ENCODE results near the gene ACP1.

The ACP1 gene

GRCh38 chr2:259789-260331 lies 4.9 kb upstream of the ACP1 start:
- Histone ChIP-seq H3K27me3 (ENCODE audit: insufficient read depth, low read length) (no peaks in the 10 kb centered on the region), H3K9me3 (ENCODE audit: low read length) (peaks cover 7% of the 10 kb centered on the region; the same call in 1 of the 2 replicates), H3K9me2 (ENCODE audit: low read depth, low read length) (no peaks in the 10 kb centered on the region), H3K4me1 (ENCODE audit: insufficient read depth, low read length, severe bottlenecking) (peaks cover 24% of the 10 kb centered on the region), H4K20me1 (ENCODE audit: insufficient read depth, low read length) (no peaks in the 10 kb centered on the region), H3K4me3 (ENCODE audit: low read depth, low read length, poor library complexity, severe bottlenecking) (no peak overlapping the region), H3K4me2 (ENCODE audit: low read length) (no peak overlapping the region), H3K79me2 (ENCODE audit: insufficient read depth, low read length) (0 out of 2 replicates have a peak, but pooled peaks cover under 1% of the 10 kb centered on the region), H3K36me3 (ENCODE audit: insufficient read depth, low read length) (peaks cover 12% of the 10 kb centered on the region; the same call in 1 of the 2 replicates), H3F3A (ENCODE audit: insufficient read depth, low read length) (no peaks in the 10 kb centered on the region), H2AFZ (ENCODE audit: low read length) (no peak overlapping the region), H3K9ac (ENCODE audit: low read length) (no peak overlapping the region), H3K27ac (ENCODE audit: low read depth, low read length, poor library complexity, severe bottlenecking) (no peak overlapping the region)
- no peak for TF ChIP-seq EZH2 (IDR thresholded peaks at IDR 0.05; ENCODE audit: borderline replicate concordance, low read length)
- no peak for TF ChIP-seq CTCF (IDR thresholded peaks at IDR 0.05; ENCODE audit: low read length)

- no peak overlapping the region for H3K4me3 ChIP-seq (ENCODE audit: low read depth, low read length, poor library complexity, severe bottlenecking)
- peaks cover 7% of the 10 kb centered on the region; the same call in 1 of the 2 replicates for H3K9me3 ChIP-seq (ENCODE audit: low read length)
- no peak overlapping the region for H3K4me2 ChIP-seq (ENCODE audit: low read length)
- H3F3A ChIP-seq (ENCODE audit: insufficient read depth, low read length), result no peaks in the 10 kb centered on the region
- no peak overlapping the region for H3K27ac ChIP-seq (ENCODE audit: low read depth, low read length, poor library complexity, severe bottlenecking)
- H3K27me3 ChIP-seq (ENCODE audit: insufficient read depth, low read length), result no peaks in the 10 kb centered on the region
- peaks cover 28% of the 10 kb centered on the region for H3K4me1 ChIP-seq (ENCODE audit: insufficient read depth, low read length, severe bottlenecking)
- H4K20me1 ChIP-seq (ENCODE audit: insufficient read depth, low read length), result no peaks in the 10 kb centered on the region
- peaks cover 12% of the 10 kb centered on the region for H3K36me3 ChIP-seq (ENCODE audit: insufficient read depth, low read length)
- TF ChIP-seq CTCF (IDR thresholded peaks at IDR 0.05; ENCODE audit: low read length), result no peak
- no peak for TF ChIP-seq EZH2 (IDR thresholded peaks at IDR 0.05; ENCODE audit: borderline replicate concordance, low read length)
- H2AFZ ChIP-seq (ENCODE audit: low read length), result no peak overlapping the region
- no peak overlapping the region for H3K9ac ChIP-seq (ENCODE audit: low read length)
- no peaks in the 10 kb centered on the region for H3K9me2 ChIP-seq (ENCODE audit: low read depth, low read length)
- peaks cover 8% of the 10 kb centered on the region for H3K79me2 ChIP-seq (ENCODE audit: insufficient read depth, low read length)
Observed at GRCh38 chr2:260507-261161, 4.1 kb upstream of the ACP1 start.

GRCh38 chr2:262117-262516 lies 2.6 kb upstream of the ACP1 start:
- Histone ChIP-seq H3K4me3 (ENCODE audit: low read depth, low read length, poor library complexity, severe bottlenecking) (peak overlapping the region; percentile 99), H4K20me1 (ENCODE audit: insufficient read depth, low read length) (no peaks in the 10 kb centered on the region), H3F3A (ENCODE audit: insufficient read depth, low read length) (no peaks in the 10 kb centered on the region), H3K9me2 (ENCODE audit: low read depth, low read length) (no peaks in the 10 kb centered on the region), H3K79me2 (ENCODE audit: insufficient read depth, low read length) (peaks cover 23% of the 10 kb centered on the region), H3K27me3 (ENCODE audit: insufficient read depth, low read length) (no peaks in the 10 kb centered on the region), H3K4me2 (ENCODE audit: low read length) (peak overlapping the region; percentile 83), H3K9ac (ENCODE audit: low read length) (peak overlapping the region; percentile 4; the same call in 1 of the 2 replicates), H3K9me3 (ENCODE audit: low read length) (peaks cover 7% of the 10 kb centered on the region; the same call in 1 of the 2 replicates), H2AFZ (ENCODE audit: low read length) (no peak overlapping the region), H3K4me1 (ENCODE audit: insufficient read depth, low read length, severe bottlenecking) (peaks cover 42% of the 10 kb centered on the region), H3K36me3 (ENCODE audit: insufficient read depth, low read length) (peaks cover 24% of the 10 kb centered on the region), H3K27ac (ENCODE audit: low read depth, low read length, poor library complexity, severe bottlenecking) (peak overlapping the region; percentile 64)
- no peak for TF ChIP-seq EZH2 (IDR thresholded peaks at IDR 0.05; ENCODE audit: borderline replicate concordance, low read length)
- TF ChIP-seq CTCF (IDR thresholded peaks at IDR 0.05; ENCODE audit: low read length), result no peak
